ENCODE data around the gene L1CAM. TPM values are rescaled to one million over a fixed set of nuclear protein-coding genes. Genes with fewer than 3 reads are reported as not detected.

Gene L1CAM
- total and polyA plus RNA-seq, 2 of the 8 experiments (the other 6 are each of a cell fraction or from before 2014, with no cell fraction given) = 11.0 to 43.0 TPM

DNA sequence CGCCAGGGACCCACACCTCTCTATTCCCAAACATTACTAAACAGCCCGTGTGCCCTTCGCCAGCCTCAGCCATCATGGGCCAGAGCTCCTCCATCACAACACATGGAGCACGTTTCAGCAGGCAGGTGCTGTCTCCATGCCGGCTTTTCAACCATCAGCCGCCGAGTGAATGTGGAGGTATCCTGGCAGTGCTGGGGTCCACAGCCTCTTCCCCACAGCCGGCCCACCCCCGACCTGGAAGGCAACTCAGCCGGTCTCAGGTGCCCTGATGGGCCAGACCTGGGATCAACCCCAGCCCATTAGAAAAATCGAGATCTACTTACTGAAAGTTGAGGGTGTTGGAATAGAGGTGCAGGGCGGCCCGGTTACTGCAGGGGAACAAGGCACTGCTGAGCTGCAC is 45.8 kb upstream of the L1CAM start:
- H3K9me3 ChIP-seq (ENCODE audit: insufficient read depth in 2 of 2, low read depth in 1 of 2, low read length in 1 of 2) = no peaks in the 10 kb centered on the region
- H3K4me2 ChIP-seq (ENCODE audit: insufficient read depth in 1 of 2, low read depth in 2 of 2, low read length in 2 of 2) = no peak overlapping the region
- peaks cover 0 to 17% (median 10%) of the 10 kb centered on the region in 4 experiments; a peak in 6 of 7 replicates for H3K4me1 ChIP-seq (replicated peaks in 1 of 4; ENCODE audit: control insufficient read depth in 3 of 4, insufficient read depth in 4 of 4, low read length in 3 of 4)
- H2BK15ac ChIP-seq (ENCODE audit: low read length) = no peak overlapping the region
- ChIA-PET CTCF (ENCODE audit: partially characterized antibody) (interaction anchor here (1.4 to 19.6 kb wide), 2 partner anchors 9 to 17 kb away, joined by 7 to 272 read pairs; partner anchors contain the start of gene RENBP), POLR2A (ENCODE audit: partially characterized antibody) (interaction anchor here (14.9 kb wide), 1 partner anchor 10 kb away, joined by 231 read pairs; the partner anchor contains the start of genes NAA10 and RENBP)
- no peak overlapping the region for H3K4me3 ChIP-seq (ENCODE audit: extremely low read depth in 1 of 4, insufficient read depth in 2 of 4, low read depth in 3 of 4, low read length in 4 of 4)
- H2BK5ac ChIP-seq (ENCODE audit: low read depth, low read length) = no peak overlapping the region
- peaks cover 0 to 13% of the 10 kb centered on the region in 2 experiments; a peak in 2 of 4 replicates for H3K79me2 ChIP-seq (ENCODE audit: control insufficient read depth in 1 of 2, insufficient read depth in 2 of 2, low read length in 2 of 2)
- no peak overlapping the region for H4K8ac ChIP-seq (ENCODE audit: extremely low read depth, insufficient read depth, low read length)
- H3K18ac ChIP-seq (ENCODE audit: extremely low read depth, low read length) = no peak overlapping the region
- no peak overlapping the region for H2AK5ac ChIP-seq (ENCODE audit: low read depth, low read length)
- H2BK20ac ChIP-seq (ENCODE audit: low read length) = no peak overlapping the region
- WGBS, 2 experiments (ENCODE audit: extremely low coverage in 1 of 2, insufficient coverage in 1 of 2, insufficient read length in 1 of 2, insufficient replicate concordance in 2 of 2, low coverage in 1 of 2, low lambda C conversion rate in 2 of 2, missing lambda C conversion rate in 1 of 2) = 92% methylated on average over 6 of the region's 13 CpGs; no CpG with 5 or more reads in 1 of the 2 experiments
- H4K20me1 ChIP-seq (replicated peaks in 1 of 2; ENCODE audit: control insufficient read depth in 1 of 2, insufficient read depth in 2 of 2, low read length in 2 of 2) = peaks cover 0 to 3% of the 10 kb centered on the region in 2 experiments
- peaks cover 0 to 10% (median 4%) of the 10 kb centered on the region in 4 experiments; a peak in 2 of 8 replicates for H3K36me3 ChIP-seq (ENCODE audit: control insufficient read depth in 2 of 4, insufficient read depth in 4 of 4, low read length in 3 of 4)
- no peak overlapping the region for H3K14ac ChIP-seq (ENCODE audit: insufficient read length)
- H3K23ac ChIP-seq (ENCODE audit: insufficient read length) = no peak overlapping the region
- H2AFZ ChIP-seq (ENCODE audit: low read length) = no peak overlapping the region
- H3K79me1 ChIP-seq (ENCODE audit: low read depth, low read length) = no peaks in the 10 kb centered on the region
- DNase-seq (ENCODE audit: low read depth in 1 of 2, low spot score in 2 of 2) = no peak
- no peak overlapping the region for H3K56ac ChIP-seq (replicated peaks; ENCODE audit: insufficient read length, low read depth, low read length)
- no peak overlapping the region for H4K5ac ChIP-seq (ENCODE audit: insufficient read length, low read depth, low read length)
- no peak overlapping the region for H3K9ac ChIP-seq (replicated peaks in 1 of 4; ENCODE audit: extremely low read depth in 1 of 4, low read depth in 3 of 4, low read length in 3 of 4)
- H3K4ac ChIP-seq (replicated peaks; ENCODE audit: insufficient read length, low read depth, low read length) = no peak overlapping the region
- H2BK120ac ChIP-seq (replicated peaks; ENCODE audit: low read depth, low read length) = no peak overlapping the region
- H3K27ac ChIP-seq (ENCODE audit: low read depth, low read length) = no peak overlapping the region
- peaks cover 11% of the 10 kb centered on the region; the same call in 1 of the 2 replicates for H3K23me2 ChIP-seq (ENCODE audit: low read depth, low read length)
- TF ChIP-seq TAF7 (optimal IDR thresholded peaks at IDR 0.05; ENCODE audit: borderline replicate concordance, low read depth, low read length) = no peak
- TF ChIP-seq KDM1A (IDR thresholded peaks at IDR 0.05; ENCODE audit: borderline replicate concordance, low read length) = no peak
- no peak for TF ChIP-seq SP4 (IDR thresholded peaks at IDR 0.05; ENCODE audit: low read length)
- TF ChIP-seq CHD2 (IDR thresholded peaks at IDR 0.05; ENCODE audit: low read length) = no peak
- TF ChIP-seq SRF (IDR thresholded peaks at IDR 0.05; ENCODE audit: low read depth, low read length) = no peak
- no peak for TF ChIP-seq POU5F1 (IDR thresholded peaks at IDR 0.05; ENCODE audit: low read depth, low read length)
- TF ChIP-seq ASH2L (IDR thresholded peaks at IDR 0.05; ENCODE audit: low read length) = no peak
- TF ChIP-seq RNF2 (IDR thresholded peaks at IDR 0.05; ENCODE audit: borderline replicate concordance, low read depth, low read length, missing control alignments, poor library complexity, severe bottlenecking) = no peak
- no peak for FAIRE-seq
- H2BK12ac ChIP-seq (ENCODE audit: low read depth, low read length) = no peak overlapping the region
- no peak overlapping the region for H4K91ac ChIP-seq (replicated peaks; ENCODE audit: insufficient read length, low read length)
- no peaks in the 10 kb centered on the region for H3K27me3 ChIP-seq (replicated peaks in 1 of 4; ENCODE audit: control insufficient read depth in 3 of 4, extremely low read depth in 1 of 4, insufficient read depth in 3 of 4, low read length in 3 of 4)
